Measurements from ENCODE around the gene ACAP3.

Gene ACAP3

GRCh38 chr1:1273209-1273511 lies 34.6 kb downstream of the ACAP3 start:
- peak overlapping the region; percentile 73 for H3K27ac ChIP-seq (replicated peaks)
- DNase-seq (ENCODE audit: low read depth in 1 of 2, low spot score in 1 of 2), result no peak
- TF ChIP-seq CTCF (IDR thresholded peaks at IDR 0.05; ENCODE audit: insufficient read depth, low read length), result no peak
- no peak for TF ChIP-seq GABPA (IDR thresholded peaks at IDR 0.05; ENCODE audit: low read depth)
- TF ChIP-seq REST (IDR thresholded peaks at IDR 0.05; ENCODE audit: insufficient replicate concordance, low read depth), result no peak
- no peak for TF ChIP-seq SPI1 (IDR thresholded peaks at IDR 0.05; ENCODE audit: borderline replicate concordance, low read depth)
- no peak; the same call in 1 of the 2 replicates for TF ChIP-seq POLR2AphosphoS5 (IDR thresholded peaks at IDR 0.05; ENCODE audit: low read depth)
- H3K27me3 ChIP-seq (ENCODE audit: insufficient read depth, poor library complexity, severe bottlenecking), result no peaks in the 10 kb centered on the region
- peak overlapping the region; percentile 87 for H3K4me3 ChIP-seq (replicated peaks; ENCODE audit: insufficient read depth, low read length)

- H3K27ac ChIP-seq (replicated peaks), result peak overlapping the region; percentile 73
- H3K27me3 ChIP-seq (ENCODE audit: insufficient read depth, poor library complexity, severe bottlenecking), result no peaks in the 10 kb centered on the region
- no peak for DNase-seq (ENCODE audit: low read depth in 1 of 2, low spot score in 1 of 2)
- TF ChIP-seq GABPA (IDR thresholded peaks at IDR 0.05; ENCODE audit: low read depth) (no peak), REST (IDR thresholded peaks at IDR 0.05; ENCODE audit: insufficient replicate concordance, low read depth) (no peak), SPI1 (IDR thresholded peaks at IDR 0.05; ENCODE audit: borderline replicate concordance, low read depth) (no peak), CTCF (IDR thresholded peaks at IDR 0.05; ENCODE audit: insufficient read depth, low read length) (no peak), POLR2AphosphoS5 (IDR thresholded peaks at IDR 0.05; ENCODE audit: low read depth) (0 out of 2 replicates have a peak, but pooled peaks have one; percentile 23)
- peak overlapping the region; percentile 87 for H3K4me3 ChIP-seq (replicated peaks; ENCODE audit: insufficient read depth, low read length)
Observed at GRCh38 chr1:1272341-1273208, 35.2 kb downstream of the ACAP3 start.

GRCh38 chr1:1270813-1271212 lies 36.9 kb downstream of the ACAP3 start:
- DNase-seq (ENCODE audit: low read depth in 1 of 2, low spot score in 1 of 2), result no peak
- H3K27me3 ChIP-seq (ENCODE audit: insufficient read depth, poor library complexity, severe bottlenecking), result no peaks in the 10 kb centered on the region
- H3K4me3 ChIP-seq (replicated peaks; ENCODE audit: insufficient read depth, low read length), result no peak overlapping the region
- no peak overlapping the region for H3K27ac ChIP-seq (replicated peaks)
- TF ChIP-seq CTCF (IDR thresholded peaks at IDR 0.05; ENCODE audit: insufficient read depth, low read length) (no peak), SPI1 (IDR thresholded peaks at IDR 0.05; ENCODE audit: borderline replicate concordance, low read depth) (no peak), GABPA (IDR thresholded peaks at IDR 0.05; ENCODE audit: low read depth) (no peak), REST (IDR thresholded peaks at IDR 0.05; ENCODE audit: insufficient replicate concordance, low read depth) (no peak), POLR2AphosphoS5 (IDR thresholded peaks at IDR 0.05; ENCODE audit: low read depth) (no peak)

All from HL-60 (cell line).